Erythroblast (primary cell): ENCODE results near the gene EIF4G3.

Experiments
- GATA1 ChIP-seq: IDR thresholded peaks from 2 replicates; pipeline ENCODE4 v1.6.1; 2011; ENCODE audit warnings: low read depth, mild to moderate bottlenecking, control low read depth, low read length, moderate library complexity
- POLR2A ChIP-seq: IDR thresholded peaks from 2 replicates; pipeline ENCODE4 v1.6.1; 2011; ENCODE audit warnings: mild to moderate bottlenecking, low read length

- no peak for TF ChIP-seq POLR2A
- TF ChIP-seq GATA1, result no peak
Measured at GRCh38 chr1:20867847-20868246, 308.9 kb downstream of the EIF4G3 start.
